Measurements from ENCODE around the gene SSBP3.

The SSBP3 gene

DNA sequence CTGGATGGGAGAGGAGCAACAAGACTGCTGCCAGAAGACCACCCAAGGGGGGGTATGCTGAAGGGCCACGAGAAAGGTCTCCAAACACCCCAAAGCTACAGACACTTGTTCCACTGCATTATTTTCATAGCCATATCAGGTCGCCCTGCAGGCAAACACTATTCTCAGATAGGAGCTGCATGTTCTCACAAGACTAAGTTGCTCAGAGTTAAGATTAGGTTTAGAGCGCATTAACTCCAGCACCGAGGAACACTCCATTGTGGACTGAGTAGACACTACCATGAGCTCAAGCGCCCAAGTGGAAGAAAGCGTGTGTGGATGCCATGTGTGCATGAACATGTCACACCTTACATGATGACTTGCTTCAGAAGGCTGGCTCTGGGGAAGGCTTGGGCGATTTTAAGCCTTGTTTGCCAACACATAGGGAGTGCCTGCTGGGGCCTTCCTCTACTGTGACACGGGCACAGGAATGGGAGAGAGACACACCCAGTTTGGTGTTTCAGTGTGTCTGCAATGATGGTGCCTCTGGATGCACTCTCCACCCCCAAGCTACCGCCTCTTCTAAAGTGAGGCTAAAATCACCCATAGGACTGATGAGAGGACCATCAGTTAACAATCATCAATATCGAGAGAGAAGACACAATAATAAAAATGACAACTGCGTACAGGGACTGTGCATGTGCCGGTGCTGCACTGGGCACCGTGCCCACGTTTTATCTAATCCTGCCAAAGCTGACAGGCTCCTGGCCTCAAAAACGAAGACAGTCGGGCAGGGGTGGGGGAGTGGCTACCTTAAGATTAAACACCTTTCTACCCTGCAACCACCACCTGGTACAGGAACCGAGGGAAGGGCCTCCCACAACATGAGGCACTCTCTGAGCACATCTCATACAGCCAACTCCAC is 34.9 kb downstream of the SSBP3 start:
- DNase-seq (ENCODE audit: low spot score): no peak

DNA sequence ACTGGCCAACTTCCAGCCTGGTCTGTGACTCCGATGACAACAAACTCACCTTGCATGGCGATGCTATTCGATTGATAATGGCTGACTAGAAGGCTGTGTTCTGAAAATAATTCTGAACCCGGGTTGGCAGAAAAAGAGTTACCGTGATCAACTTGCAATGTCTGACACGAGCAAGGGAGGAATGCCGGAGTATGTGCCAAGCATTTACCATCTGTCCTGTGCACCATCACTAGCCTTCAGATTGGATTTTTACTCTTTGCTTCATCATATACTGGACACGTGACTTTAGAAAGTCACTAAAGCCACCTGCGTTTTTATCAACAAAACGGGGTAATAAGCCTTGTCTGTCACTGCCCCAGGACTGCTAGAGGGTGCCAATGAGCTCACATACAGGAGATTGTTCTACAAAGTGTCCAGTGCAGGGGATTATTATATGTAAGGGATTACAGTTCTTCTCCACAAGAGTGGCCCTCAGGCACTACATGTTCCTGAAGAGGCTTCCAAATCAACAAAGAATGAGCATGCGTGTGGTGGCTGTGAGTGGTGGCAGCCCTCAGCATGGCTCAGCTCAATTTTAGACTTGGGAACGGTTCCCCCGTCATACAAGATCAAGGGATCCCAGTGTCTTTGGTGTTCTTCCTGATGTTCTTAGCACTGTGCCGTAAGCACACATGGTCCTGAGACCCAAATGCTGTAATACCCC is 35.8 kb downstream of the SSBP3 start:
- DNase-seq (ENCODE audit: low spot score): no peak

DNA sequence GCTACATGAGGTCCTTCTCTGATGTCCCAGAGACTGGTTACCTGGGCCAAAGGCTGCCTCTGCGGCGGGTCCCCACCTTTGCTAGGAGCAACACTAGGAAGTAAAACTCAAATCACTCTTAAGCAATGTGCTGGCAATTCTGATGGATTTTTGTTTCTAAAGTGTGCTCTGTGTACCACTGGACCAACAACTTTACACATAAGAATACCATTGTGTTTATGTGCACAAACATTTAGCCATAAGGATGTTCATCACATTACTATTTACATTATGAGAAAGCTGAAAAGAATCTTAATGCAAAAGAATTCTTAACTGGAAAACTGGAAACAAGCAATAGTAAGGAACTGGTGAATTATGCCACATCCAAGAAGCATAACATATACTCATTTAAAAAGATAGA is 38.6 kb downstream of the SSBP3 start:
- no peak for DNase-seq (ENCODE audit: low spot score)

DNA sequence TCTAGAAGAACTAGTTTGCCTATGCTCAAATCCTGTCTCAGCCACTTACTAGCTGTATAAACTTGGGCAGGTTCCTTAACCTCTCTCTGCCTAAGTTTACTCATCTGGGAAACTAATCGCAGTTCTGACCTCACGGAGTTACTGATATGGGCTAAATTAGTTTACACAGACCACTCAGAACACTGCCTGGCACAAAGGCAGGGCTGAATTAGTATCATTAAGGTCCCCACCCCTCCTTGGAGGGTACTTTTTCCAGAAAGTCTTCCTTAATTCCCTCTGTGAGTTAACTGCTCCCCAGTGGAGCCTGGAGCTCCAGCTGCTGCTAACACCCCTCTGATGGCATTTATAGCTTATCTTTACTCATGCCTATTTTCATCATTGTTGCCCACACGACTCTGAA is 40.3 kb downstream of the SSBP3 start:
- no peak for DNase-seq (ENCODE audit: low spot score)

DNA sequence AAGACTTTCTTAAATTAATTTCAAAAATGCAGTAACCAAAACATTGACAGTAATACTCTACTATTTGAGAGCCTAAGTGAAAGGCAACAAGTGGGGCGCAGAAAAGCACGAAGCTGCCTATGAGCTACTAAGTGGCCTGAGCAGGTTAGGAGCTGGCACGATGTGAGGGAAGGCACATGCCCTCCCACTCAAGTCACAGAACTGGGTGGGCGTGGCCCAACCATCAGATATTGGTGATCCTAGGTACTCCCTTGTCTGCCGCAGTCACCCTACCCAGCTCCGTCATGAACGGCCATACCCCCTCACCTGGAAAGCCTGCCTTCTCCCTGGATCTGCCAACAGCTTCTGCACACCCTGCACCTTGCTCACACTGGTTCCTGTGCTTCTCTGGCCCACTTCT is 40.8 kb downstream of the SSBP3 start:
- DNase-seq (ENCODE audit: low spot score): no peak

DNA sequence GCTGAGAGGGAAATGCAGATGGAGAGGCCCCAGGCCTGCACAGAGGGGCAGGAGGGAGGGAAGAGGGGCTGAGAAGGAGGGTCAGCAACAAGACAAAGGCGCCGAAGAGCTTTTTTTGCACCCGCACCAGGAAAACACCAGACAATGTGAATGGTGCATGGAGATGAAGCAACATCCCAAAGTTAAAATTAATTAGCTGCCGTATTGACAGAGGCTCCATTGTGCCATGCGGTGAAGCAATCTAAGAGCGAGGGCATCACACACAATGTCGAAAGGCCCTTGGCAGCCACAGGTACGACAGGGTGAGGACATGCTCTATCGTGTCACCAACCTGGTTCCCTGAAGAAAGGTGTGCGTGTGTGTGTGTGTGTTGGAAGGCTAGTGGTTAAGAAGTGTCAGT is 41.2 kb downstream of the SSBP3 start:
- DNase-seq (ENCODE audit: low spot score): no peak

DNA sequence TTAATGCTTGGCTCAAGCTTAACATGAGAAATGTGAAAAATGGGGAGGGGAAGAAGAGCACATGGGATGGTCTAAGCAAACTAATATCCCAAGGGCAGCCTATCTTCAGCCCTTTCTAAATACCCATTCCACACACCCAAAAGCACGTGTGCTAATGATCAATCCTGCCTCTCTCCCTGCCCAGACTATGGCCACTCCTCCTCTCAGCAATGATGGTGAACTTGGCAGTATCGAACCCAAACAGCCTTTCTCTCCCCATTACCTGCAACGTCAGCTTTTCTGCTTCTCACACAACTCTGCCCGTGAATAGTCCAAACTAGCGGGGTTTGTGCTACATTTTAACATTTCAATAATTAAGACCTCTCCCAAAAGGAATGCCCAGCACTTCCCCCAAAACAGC is 41.6 kb downstream of the SSBP3 start:
- DNase-seq (ENCODE audit: low spot score): no peak

DNA sequence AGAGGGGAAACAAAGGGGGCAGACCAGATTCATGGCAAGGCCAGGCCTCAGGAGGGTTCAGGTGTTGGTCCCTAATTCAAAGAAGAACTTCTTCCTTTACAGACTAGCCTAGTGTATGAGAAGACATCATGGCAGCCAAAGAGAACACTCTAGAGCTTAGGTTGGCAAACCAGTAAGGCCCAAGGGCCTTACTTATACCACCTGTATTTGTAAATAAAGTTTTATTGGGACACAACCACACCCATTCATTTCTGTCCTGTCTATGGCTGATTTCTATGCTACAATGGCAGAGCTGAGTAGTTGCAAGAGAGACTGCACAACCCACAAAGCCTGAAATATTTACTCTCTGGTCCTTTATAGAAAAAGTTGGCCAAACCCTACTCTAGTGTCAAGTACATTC is 42.3 kb downstream of the SSBP3 start:
- DNase-seq (ENCODE audit: low spot score): no peak

DNA sequence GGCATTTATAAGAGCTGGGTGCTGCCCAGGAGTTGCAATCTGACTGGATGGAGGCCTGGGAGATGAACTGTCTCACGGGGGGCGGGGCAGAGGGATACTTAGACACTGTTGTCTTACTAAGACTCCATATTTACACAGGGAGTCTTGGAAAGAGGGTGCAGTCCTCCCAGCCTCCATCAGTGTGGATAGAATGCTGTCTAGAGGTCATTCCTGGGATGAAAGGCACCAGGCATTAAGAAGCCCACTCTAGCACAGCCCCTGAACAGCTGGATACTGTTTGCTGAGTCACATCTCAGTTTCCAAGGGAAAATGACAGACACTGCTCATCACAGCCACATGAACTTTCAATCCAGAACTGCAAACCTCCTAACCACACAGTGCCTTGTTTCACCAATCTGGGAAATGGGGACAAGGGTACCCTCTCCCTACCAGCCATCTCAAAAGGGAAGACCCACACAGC is 43.3 kb downstream of the SSBP3 start:
- no peak for DNase-seq (ENCODE audit: low spot score)

DNA sequence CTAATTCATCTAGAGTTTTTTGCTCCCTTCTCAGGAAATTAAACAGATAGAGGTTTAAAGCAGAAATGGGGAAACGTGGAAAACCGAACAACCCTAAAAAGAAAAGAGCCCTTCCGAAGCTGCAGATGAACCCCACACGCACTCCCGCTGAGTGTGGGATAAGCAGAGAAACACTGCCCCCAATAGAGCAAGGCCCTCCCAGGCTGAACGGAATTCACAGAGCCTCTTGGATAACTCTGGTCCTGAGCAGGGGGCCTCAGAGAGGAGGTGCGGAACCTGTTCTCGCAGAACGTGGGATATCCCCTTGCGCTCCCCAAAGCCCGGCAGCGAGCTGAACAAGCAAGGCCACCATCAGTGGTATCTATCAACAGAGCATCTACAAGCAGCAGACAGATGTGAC is 44.9 kb downstream of the SSBP3 start:
- DNase-seq (ENCODE audit: low spot score): no peak

DNA sequence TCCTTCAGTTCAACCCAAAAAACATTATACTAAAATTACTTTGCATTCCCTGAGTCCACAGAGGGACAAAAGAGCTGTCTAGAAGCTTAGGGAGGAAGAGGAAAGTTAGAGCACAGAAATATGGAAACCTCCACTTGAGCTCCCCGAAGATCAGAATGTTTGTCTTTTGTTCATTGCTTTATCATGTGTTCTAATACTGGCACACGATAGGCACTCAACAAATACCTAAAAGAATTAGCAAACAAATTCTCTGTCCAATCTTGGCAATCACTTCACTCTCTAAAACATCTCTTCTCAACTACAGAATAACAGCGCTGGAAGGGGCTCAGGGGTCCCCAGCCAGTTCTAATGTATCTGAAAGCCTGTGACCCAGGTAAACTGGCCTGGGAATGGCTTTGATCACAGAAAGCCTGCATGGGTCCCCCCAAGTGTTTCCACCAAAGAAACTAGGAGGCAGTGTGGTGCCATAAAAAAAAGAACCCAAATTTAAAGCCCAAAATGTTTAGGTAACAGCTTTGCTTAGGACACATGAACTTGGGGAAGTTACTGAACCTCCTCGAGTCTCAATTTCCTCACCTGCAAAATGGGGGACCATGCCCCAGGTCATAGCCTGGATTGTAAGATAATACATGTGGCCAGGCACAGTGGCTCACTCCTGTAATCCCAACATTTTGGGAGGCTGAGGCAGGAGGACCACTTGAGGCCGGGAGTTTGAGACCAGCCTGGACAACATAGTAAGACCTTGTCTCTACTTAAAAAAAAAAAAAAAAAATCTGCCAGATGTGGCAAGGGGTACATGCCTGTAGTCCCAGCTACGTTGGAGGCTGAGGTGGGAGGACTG is 45.8 kb downstream of the SSBP3 start:
- peak; percentile 4 for DNase-seq (ENCODE audit: low spot score)

DNA sequence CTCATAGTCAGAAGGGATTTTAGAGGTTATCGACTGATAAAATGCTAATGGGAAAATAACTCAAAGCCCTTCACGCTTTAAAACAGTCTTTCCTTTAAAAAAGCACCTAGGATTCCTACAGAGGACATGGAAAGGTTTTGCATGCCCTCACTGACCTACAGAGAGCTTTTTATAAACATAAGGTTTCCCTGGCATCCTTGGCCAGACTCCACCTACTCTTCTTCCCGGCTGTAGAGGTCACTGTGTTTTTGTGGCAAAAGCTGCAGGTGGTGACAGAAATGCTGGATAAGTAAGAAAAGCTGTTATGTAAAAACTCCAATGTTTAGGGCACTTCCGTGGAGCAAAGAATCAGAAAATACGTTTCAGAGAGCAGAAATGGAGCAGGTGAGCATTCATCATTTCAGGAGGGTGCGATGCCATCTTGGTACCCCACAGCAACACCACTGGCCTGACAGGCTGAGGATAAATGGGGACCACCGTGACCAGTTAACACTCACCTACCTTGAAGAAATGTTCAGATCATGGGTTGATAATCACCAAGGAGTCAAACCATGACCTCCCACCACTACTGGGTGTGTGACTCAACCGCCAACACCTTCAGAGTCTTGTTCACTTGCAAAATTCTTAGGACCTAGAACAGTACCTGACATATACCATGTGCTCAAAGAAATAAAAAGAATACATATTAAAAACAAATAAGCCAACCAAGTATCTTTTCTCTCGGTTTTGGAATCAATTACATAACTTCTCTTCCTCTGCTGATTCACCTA is 46.6 kb downstream of the SSBP3 start:
- DNase-seq (ENCODE audit: low spot score): no peak

DNA sequence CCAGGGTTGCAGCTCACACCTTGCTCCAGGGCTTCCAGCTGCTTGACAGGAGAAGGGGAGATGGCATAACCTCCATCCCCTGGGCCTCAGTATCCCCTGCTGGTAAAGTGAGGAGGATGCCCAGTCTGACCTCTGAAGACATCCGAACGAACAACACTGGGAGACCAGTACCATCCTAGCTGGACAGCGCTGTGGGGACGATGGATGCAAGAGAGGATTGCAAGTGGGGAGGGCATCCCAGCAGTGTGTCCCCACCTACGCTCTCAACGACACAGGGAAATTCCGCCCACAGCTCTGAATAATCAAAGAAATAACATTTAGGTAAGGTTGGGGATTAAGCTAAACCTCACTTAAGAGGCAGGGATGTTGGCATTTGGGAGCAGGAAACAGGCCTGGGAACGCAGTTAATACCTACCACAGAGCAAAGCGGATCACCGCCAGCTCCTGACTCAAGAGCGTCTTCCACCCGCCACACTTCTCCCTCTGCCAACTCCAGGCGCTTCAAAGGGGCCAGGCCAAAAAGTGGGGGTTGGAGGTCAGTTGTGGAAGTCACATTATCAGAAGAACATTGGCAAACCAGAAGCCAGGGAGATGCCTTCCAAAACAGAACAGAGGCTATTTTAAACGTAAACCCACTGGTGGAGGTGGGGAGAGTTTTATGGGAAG is 47.6 kb downstream of the SSBP3 start:
- no peak for DNase-seq (ENCODE audit: low spot score)

DNA sequence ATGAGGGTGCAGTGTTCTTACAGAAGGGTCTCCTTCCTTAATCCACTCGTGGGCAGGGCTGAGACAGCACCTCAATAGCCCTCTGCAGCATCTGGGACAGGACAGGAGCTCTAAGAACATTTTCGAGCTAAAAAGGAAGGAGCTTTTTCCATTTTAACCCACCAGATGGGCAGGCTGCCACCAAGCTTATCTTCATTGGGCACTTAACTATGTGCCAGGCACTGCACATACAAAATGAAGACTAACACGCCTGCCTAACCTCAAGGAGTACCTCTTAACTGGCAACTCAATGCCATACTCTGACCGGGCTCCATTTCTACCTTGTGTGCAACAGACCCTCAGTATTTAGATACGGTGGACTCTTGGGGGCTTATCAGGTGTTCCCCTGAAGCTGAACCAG is 48.2 kb downstream of the SSBP3 start:
- no peak for DNase-seq (ENCODE audit: low spot score)

DNA sequence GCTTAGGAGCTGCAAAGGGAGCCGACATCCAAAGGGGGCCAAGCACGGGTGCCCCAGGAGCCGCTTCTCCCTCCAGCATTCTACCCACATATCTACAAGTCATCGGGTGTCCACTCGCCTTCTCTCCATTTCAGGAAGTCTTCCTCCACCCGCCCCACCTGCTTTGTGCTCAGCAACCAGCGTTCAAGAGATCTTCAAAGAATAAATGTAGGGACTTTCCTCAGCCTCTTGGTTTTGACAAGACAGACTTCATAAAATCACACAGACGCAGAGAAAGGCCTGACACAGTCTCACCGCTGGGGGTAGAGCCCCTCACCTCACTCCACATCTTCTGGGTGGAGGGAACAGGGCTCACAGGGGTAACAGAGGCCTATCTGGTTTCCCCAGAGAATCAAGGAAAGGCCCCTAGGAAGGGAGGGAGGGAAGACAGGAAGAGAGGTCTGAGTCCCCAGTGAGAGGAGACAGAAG is 49.5 kb downstream of the SSBP3 start:
- peak; percentile 13 for DNase-seq (ENCODE audit: low spot score)

DNA sequence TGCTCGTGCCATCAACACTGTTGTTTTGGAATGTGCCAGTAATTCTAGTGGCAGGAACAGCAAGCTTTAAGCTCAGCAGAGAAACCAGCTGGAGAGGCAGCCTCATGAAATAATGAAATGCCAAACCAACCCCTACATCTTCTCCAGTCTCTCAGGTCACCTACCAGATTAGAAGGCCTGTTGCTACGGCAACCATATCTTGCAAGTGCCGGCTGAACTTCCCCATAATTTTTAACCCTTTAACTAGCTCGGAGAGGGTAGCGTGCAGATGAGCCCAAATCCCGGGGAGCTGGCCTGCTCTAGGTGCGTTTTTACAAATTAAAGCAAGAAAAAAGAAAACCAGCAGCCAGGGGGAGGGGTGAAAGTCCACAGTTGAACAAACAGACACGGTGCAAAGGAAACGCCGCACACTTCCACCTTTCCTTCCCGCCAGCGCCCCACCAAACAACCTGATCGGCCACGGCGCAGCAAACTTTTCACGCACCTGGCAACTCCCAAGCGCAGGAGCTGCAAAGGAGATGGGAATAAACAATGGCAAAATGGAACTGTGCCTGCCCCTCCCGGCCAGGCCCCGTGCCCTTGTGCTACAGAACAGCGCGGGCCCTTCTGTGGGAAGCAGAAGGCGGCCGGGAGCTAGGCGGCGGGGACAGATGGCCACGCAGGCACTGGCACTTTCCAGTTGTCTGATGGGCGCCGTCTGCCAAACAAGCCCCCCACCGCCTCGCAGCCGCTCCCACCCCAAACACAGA is 50.1 kb downstream of the SSBP3 start:
- no peak for DNase-seq (ENCODE audit: low spot score)

DNA sequence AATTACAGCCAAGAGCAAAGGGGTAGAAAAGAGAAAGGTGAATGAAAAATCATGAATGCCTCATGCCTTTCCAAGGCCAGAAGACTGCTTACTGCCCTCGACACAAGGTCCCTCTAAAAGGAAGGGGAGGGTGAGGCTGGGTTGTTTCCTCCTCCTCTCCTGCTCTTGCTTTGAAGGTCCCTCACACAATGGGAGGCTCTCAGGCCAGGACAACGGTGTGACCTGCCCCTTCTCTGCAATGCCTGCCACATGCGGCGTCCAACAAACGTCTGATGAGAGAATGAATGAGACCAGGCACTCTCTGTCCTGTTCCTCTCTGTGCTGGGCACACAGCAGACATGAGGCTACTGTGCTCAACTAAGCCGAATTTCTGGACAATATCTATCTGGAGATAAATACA is 51.3 kb downstream of the SSBP3 start:
- no peak for DNase-seq (ENCODE audit: low spot score)

DNA sequence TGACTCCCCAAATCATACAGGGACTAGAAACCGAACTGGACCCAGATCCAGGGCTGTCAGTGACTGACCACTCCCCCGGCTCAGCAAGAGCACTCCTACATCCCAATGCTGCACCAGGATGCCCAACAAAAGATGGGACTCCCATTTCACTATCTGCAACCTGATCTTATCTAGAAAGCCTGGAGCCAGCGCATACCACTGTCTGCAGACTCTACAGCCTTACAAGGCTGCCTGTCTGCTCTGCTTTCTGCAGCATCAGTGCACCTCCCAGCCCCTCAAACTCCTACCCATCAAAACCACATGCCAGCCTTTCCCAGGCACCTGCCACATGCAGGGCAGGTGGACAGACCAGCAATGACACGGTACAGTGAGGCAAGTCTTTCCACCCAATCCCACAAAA is 52.2 kb downstream of the SSBP3 start:
- DNase-seq (ENCODE audit: low spot score): no peak

DNA sequence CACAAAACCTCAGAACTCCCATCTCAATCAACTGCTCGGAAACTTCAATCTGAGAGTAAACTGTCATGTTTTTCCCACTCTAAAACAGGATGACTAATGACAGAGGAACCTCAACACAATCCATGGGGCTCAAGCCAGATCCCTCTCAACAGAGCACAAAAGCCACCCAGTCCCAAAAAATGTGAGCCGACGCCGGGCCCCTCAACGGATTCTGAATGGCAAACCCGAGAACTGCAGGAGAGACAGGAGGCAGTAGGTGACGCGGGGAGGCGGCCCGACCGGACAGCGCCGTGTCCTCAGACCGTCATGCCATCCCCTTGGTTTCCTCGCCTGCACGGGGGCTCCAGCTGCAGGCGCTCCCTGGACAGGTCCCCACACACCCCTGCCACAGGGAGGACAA is 53.4 kb downstream of the SSBP3 start:
- no peak for DNase-seq (ENCODE audit: low spot score)

DNA sequence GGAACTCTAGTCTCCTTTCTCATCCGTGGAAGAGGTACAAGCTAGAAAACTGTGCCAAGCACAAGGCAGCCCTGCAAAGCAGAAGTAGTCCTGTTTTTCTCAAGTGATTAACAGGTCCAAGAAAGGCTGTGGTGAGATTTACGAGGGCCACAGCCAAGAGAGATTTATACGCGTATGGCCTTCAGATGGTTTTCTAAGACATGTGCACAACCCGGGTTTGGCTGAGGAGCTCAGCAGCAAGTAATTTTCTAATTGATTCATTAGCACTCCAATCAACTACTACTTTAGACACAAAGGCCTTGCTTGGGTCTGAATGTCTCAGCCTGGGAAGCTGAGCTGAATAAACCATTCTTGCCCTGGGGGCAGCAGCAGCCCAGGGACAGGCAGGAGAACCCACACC is 55.8 kb downstream of the SSBP3 start:
- DNase-seq (ENCODE audit: low spot score): no peak

DNA sequence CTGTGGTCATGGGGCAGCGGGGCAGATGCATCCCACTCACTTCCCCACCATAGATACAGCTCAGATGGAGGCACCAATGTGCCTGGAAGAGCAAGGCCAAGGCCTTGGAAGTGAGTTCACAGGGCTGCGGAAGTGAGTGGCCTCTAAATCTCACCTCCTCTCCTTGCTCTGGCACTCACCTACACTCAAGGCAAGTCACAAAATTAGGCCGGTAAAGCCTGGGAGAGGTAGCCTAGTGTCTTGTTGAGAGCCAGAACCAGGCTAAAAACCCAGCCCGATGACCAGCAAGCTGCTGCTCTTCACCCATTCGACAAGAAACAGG is 57.5 kb downstream of the SSBP3 start:
- no peak for DNase-seq (ENCODE audit: low spot score)

Measured in NAMALWA (cell line).